Measurements from ENCODE around the gene EPS8L2. TPM values are rescaled to one million over a fixed set of nuclear protein-coding genes. Genes with fewer than 3 reads are reported as not detected.
A peak's percentile ranks its signal among the peaks of the same experiment; 100 is the strongest.

The EPS8L2 gene
- total and polyA plus RNA-seq, 2 of the 13 experiments (the other 11 are each of a cell fraction or from before 2014, with no cell fraction given) = 89.3 to 416 TPM

GRCh38 chr11:705646-706438 lies at the start of gene EPS8L2 (continued):
- TF ChIP-seq HNRNPK (IDR thresholded peaks at IDR 0.05; ENCODE audit: low read depth, low read length, poor library complexity, severe bottlenecking) = peak; percentile 63
- TF ChIP-seq ZNF44 (CRISPR knock-in tag; IDR thresholded peaks at IDR 0.05) = no peak; the same call in 1 of the 2 replicates
- TF ChIP-seq ZNF225 (CRISPR knock-in tag; IDR thresholded peaks at IDR 0.05) = 0 out of 2 replicates have a peak, but pooled peaks have one; percentile 58
- TF ChIP-seq NFAT5 (CRISPR knock-in tag; IDR thresholded peaks at IDR 0.05) = peak; percentile 39; the same call in 1 of the 2 replicates
- 0 out of 2 replicates have a peak, but pooled peaks have one; percentile 81 for TF ChIP-seq ARID2 (CRISPR knock-in tag; IDR thresholded peaks at IDR 0.05; ENCODE audit: borderline replicate concordance)
- TF ChIP-seq ESRRA (CRISPR knock-in tag; IDR thresholded peaks at IDR 0.05; ENCODE audit: low read depth) = peak; percentile 35; the same call in 1 of the 2 replicates
- TF ChIP-seq RBFOX2 (IDR thresholded peaks at IDR 0.05; ENCODE audit: low read depth, low read length) = peak; percentile 65
- 0 out of 2 replicates have a peak, but pooled peaks have one; percentile 11 for TF ChIP-seq THRA (CRISPR knock-in tag; IDR thresholded peaks at IDR 0.05; ENCODE audit: borderline replicate concordance)
- TF ChIP-seq ATF4 (CRISPR knock-in tag; IDR thresholded peaks at IDR 0.05) = no peak
- TF ChIP-seq THAP11 (CRISPR knock-in tag; IDR thresholded peaks at IDR 0.05) = no peak
- peak; percentile 68 for TF ChIP-seq YEATS4 (CRISPR knock-in tag; IDR thresholded peaks at IDR 0.05; ENCODE audit: borderline replicate concordance)
- no peak for TF ChIP-seq ZFP82 (CRISPR knock-in tag; IDR thresholded peaks at IDR 0.05; ENCODE audit: borderline replicate concordance)
- 0 out of 2 replicates have a peak, but pooled peaks have one; percentile 32 for TF ChIP-seq ZNF614 (CRISPR knock-in tag; IDR thresholded peaks at IDR 0.05; ENCODE audit: borderline replicate concordance)
- peak; percentile 65; the same call in 1 of the 2 replicates for TF ChIP-seq NKX3-1 (CRISPR knock-in tag; IDR thresholded peaks at IDR 0.05)
- TF ChIP-seq ELF3 (CRISPR knock-in tag; IDR thresholded peaks at IDR 0.05) = peak; percentile 18; the same call in 1 of the 2 replicates
- TF ChIP-seq ETV6 (CRISPR knock-in tag; conservative IDR thresholded peaks at IDR 0.05) = no peak

All from HepG2 (cell line).